Right renal pelvis (tissue), 4 donors: ENCODE results near the gene KCND3. TPM values are rescaled to one million over a fixed set of nuclear protein-coding genes. Genes with fewer than 3 reads are reported as not detected.

Experiments
- DNase-seq, 4 donors: peaks; one replicate each; pipeline ENCODE4 v3.0.0-alpha.2; 2013; ENCODE audit warnings: low read depth in 4 of 4, low spot score in 3 of 4, missing footprints in 1 of 4
- polyA plus RNA-seq, 4 donors: library from polyadenylated mRNA; unstranded; fragments of 120-200 nt; gene quantifications; one replicate each; pipeline ENCODE4 v1.2.1, GENCODE V29; 2013; ENCODE audit not compliant: insufficient read length in 4 of 4

The KCND3 gene
- polyA plus RNA-seq, 4 donors: 0.93 to 1.6 (median 1.3) TPM

- no peak for DNase-seq
Measured at GRCh38 chr1:111924786-111925185, 64.7 kb downstream of the KCND3 start.

- no peak for DNase-seq
Measured at GRCh38 chr1:111923766-111924165, 65.7 kb downstream of the KCND3 start.

- DNase-seq: no peak
Measured at GRCh38 chr1:111921948-111922347, 67.5 kb downstream of the KCND3 start.

GRCh38 chr1:111920221-111921024 lies 69.0 kb downstream of the KCND3 start:
- DNase-seq: no peak

DNA sequence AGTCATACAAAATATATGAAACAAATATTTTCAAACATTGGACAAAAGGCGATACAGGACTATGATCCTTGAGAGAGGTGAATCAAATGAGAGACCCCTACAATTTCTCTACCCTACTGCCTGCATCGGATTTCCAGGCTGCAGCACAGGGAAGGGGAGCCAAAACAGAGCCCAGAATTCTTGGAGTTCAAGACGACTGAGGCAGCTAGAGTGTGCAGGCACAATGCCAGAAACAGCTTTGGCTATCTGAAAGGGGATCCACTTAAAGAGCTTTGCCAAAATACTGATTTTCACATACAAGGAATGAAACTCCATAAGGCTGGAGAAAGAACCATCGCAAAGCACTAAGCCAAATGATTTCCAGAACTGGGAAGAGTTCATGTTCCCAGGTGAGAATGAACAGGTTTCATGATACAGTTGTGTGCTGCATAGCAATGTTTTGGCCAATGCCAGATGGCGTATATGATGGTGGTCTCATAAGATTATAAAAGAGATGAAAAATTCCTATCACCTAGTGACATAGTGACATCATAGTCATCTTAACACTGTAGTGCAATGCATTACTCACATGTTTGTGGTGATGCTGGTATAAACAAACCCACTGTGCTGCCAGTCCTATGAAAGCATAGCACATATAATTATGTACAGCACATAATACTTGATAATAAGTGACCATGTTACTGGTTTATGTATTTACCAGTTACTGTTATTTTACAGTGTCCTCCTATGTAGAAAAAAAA lies 77.5 kb downstream of the KCND3 start:
- DNase-seq: no peak

DNA sequence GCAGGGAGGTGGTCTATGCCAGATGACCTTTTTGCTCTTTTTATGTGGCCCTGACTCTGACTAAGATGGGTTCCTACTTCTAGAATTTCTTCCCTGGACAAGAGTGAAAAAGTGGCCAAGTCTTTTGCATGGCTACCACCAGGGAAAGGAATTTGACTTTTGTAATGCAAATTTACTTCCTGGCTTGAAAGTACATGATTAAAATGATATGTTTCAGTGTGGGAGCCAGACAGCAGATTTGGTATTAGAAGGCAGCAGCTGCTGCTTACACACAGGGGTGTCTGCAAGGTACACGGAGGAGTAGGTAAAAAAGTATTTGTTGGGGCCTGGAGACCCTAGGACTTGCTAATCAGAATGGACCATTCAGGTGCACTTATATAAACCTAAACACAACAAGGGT lies 78.4 kb downstream of the KCND3 start:
- DNase-seq: no peak

DNA sequence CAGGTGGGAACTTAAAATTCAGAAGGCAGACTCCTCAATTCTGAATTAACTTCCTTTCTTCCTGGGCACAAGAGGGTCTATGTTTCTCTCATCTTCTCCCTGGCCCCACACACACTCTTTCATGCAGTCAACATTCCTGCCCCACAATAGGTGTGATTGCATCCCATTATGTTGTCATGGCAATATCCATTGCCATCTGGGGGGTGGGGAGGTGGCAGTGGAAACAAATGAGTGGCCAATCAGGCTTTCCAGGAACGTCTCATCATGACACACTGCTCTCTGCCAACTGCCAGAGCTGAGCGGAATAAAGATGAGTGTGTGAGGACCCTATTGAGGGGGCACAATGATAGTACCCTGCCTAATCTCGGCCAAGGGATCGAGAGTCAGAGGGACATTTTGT lies 80.4 kb downstream of the KCND3 start:
- DNase-seq: no peak

- no peak for DNase-seq
Measured at GRCh38 chr1:111908011-111908621, 81.4 kb downstream of the KCND3 start.

GRCh38 chr1:111907321-111907720 lies 82.1 kb downstream of the KCND3 start:
- DNase-seq: no peak

- DNase-seq: no peak
Measured at GRCh38 chr1:111906816-111907215, 82.7 kb downstream of the KCND3 start.

DNA sequence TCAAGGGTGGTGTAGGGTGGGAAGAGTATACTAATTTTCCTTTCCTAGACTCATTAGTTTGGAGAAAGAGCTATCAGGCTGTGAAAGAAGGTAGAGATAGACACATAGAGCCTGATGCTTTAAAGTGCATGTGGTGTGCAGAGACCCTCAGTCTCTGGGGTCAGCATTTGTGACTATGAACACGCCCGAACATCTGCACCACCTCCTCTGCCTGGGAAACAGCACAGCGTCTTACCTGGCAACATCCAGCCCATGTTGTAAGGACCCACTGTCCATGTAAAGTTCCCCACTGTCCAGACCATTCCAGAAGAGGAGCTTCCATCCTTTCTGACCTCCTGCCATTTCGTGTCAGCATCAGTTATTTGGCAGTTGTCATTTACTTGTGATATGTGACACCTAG lies 83.4 kb downstream of the KCND3 start:
- DNase-seq: no peak

DNA sequence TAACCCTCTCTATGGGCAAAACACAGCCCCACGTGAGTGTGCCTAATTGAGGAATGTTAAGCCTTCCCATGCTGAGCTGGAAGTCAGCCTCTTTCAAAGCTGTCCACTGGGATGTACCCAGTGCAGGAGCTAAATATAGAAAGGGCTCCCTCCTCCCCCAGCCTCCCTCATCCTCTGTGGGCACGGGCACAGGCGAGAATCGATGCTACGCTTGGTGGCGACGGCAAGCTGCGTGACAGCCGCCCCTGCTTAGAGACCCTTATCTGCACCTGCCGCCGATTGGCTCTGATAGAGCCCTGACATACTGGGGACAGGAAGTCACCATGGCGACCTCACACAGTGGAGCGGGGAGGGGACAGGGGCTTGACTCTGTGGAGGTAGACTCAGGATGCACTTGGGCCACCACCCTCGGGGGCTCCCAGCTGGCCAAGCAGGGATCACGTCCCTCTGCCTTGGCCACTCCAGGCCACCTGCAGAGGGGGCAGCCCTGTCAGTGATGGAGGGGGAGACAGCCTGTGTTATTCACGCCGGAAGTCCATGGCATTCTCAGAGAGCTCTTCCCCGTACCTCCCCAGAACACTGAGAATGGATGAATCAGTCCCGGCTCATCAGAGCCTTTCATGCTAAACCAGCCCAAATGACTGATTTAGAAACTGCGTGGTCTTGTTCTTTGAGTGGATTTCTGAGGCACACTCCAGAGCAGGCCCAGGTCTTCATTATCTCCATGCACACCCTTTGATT lies 84.8 kb downstream of the KCND3 start:
- no peak for DNase-seq

DNA sequence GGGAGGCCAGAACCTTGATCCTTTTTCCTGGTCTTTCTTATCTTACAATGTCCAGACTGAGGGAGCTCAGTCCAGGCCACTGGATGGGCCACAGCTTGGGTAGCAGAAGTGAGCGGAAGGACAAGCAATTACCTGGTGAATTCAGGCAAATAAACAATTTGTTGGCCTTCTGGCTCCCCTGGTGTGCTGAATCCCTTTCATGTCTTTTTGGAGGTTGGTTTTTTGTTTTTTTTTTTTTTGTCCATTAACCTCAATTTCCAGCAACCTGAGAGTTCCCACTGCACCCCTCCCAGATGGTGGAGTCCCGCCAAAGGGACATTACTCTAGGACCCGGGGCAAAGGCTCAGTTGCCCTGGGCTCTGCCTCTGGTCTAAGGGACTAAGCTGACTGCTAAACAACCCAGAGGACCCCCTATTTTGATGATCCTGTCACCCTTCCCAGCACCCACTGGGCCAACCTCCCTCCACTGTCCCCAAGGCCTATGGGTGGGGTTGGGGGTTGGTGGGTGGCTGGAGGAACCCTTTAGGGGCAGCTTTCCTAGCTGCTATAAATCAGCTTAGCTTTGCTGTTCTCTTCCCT lies 85.5 kb downstream of the KCND3 start:
- DNase-seq: no peak

DNA sequence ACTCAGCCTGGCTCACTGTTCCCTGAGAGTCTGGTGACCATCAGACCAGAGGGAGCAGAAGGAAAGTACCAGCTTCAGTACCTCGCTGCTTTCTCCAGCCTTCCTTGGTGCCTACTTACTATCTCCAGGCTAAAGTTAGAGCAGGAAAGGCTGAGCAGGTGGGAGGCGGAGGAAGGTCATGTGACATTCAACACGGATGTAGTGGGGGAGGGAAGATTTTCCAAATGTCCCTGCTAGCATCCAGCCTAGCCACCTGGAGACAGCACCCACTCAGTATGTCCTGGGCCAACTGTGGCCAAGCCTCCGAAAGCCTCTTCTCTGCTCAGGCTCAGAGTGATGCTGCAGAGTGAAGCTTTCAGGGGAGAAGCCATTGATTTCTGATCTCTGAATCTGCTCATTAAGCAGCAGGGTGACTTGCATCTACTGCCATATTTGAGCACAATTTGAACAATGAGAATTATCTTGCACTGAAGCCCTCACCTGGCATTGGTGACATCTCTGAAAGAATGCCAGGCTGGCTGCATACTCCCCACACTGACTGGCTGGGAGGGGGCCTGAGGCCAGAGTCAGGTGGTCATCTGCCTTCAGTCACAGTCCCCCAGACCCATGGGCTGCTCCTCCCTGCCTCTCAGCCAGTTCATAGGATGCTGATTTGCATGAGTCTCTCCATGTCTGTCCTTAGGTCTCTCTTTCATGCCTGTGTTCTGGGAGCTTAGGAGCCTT lies 86.2 kb downstream of the KCND3 start:
- DNase-seq: no peak

- DNase-seq: no peak
Measured at GRCh38 chr1:111895469-111895868, 94.0 kb downstream of the KCND3 start.

DNA sequence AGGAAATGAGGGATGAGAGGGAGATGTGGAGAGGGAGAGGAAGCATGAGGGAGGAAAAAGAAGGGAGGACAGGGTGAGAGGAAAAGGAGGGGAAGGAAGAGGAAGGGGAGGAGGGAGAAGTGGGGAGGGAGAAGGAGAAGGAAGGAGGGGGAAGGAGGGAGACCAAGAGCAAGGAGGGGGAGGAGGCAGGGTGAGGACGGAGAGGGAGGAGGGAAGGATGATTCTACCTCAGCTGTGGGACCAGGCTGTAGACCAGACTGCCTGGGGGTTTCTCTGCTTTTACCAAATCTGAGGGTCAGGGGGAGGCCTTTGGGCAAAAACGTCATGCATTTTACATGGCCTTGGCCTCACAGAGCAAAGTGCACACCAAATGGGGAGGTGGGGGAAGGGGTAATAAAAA lies 94.5 kb downstream of the KCND3 start:
- DNase-seq: no peak

GRCh38 chr1:111894497-111894896 lies 95.0 kb downstream of the KCND3 start:
- DNase-seq: no peak

DNA sequence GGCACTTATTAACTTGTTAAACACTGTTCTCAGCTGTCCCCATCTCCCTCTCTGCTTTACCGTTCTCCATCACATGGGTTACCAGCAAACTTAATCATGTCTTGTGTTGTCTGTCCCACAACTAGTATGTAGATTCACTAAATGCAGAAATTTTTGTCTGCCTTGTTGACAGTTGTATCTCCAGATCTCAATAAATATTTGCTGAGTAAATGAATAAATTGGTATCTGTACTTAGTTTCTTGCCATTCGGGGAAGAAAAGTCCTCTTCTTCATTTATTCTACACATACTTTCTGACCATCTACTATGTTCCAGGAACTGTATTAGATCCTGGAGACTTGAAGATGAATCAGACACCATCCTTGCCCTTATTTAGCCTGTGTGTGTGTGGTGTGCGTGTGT lies 97.9 kb downstream of the KCND3 start:
- DNase-seq: no peak

DNA sequence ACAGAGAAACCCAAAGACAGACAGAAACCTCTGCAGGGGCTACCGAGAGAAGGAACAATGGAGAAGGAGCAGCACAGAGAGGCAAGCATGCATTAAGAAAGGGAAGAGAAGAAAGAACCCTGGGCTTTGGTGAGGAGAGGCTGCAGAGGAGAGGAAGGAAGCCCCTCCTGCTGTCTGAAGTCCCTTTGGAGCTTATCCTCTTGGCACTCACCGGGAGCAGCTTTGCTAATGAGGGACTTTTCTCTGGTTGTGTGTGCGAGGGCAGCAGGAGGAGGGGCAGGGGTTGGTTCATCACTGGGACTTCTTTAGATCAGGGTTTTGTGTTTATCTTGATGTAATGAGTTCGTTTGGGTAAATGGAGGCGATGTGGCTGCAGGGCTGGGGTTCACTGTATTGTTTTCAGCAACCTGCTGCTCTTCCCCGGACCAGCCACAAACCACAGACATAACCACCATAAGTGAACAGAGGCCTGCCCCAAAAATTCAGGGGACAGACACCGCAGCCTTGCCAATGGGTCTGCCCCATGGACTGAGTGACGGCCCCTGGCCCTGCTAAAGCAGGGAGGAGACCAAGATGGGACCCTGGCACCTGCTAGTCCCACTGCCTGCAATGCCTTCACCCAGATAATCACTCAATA lies 100.6 kb downstream of the KCND3 start:
- DNase-seq: no peak

DNA sequence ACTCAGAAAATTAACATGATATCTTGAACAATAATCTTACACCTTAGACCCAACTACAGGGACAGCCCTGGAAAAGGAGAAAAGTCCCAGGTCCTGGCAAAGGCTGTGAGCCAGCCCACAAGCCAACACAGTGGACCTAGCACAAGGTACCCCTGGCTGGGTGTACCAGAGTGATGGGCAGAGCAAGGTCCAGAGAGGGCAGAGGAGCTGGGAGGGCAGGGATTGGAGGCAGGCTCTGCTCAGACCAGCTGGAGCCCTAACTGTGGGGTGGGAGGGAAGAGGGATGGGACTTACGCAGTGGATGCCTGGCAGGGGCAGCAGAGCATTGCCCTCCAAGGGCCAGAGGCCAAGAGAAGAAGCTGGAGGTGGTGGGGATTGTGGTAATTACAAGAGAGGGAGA lies 101.6 kb downstream of the KCND3 start:
- no peak for DNase-seq
